Loucy (cell line): ENCODE data around the gene KCTD8.

ENCODE experiments used
- EZH2phosphoT487 ChIP-seq: fragments of 200-600 bp; IDR thresholded peaks from 2 replicates; pipeline ENCODE4 v1.6.1; 2018; ENCODE audit warnings: antibody characterized with exemption, mild to moderate bottlenecking, moderate library complexity, borderline replicate concordance
- TF ChIP-seq, protein P1 (sequence below): fragments of 200-600 bp; sonication (generic); conservative IDR thresholded peaks from 2 replicates; pipeline ENCODE4 v1.5.1; 2014; ENCODE audit warnings: mild to moderate bottlenecking, antibody characterized with exemption, low read length

DNA sequence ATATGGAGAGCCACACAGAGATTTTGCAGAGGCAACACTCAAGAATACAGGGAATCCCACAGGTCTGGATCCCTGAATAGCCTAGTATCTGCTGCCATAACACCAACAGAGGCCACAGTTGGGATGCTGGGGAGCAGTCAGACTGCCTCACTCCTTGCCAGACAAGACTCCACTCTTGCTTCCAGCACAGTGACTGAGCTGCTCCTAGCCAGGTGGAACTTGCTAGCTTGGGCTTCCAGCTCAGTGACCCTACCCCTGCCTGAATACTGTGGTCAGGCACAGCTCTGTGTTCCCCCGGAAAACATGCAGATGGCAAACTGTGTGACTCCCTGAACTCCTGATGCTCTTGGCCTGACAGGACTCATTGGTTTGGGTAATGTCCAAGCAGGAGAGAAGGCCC is 251.8 kb downstream of the KCTD8 start:
- TF ChIP-seq, protein P1, sequence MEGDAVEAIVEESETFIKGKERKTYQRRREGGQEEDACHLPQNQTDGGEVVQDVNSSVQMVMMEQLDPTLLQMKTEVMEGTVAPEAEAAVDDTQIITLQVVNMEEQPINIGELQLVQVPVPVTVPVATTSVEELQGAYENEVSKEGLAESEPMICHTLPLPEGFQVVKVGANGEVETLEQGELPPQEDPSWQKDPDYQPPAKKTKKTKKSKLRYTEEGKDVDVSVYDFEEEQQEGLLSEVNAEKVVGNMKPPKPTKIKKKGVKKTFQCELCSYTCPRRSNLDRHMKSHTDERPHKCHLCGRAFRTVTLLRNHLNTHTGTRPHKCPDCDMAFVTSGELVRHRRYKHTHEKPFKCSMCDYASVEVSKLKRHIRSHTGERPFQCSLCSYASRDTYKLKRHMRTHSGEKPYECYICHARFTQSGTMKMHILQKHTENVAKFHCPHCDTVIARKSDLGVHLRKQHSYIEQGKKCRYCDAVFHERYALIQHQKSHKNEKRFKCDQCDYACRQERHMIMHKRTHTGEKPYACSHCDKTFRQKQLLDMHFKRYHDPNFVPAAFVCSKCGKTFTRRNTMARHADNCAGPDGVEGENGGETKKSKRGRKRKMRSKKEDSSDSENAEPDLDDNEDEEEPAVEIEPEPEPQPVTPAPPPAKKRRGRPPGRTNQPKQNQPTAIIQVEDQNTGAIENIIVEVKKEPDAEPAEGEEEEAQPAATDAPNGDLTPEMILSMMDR = no peak
- no peak for TF ChIP-seq EZH2phosphoT487
